GM12864 (cell line): ENCODE results near the gene CENPM.

ENCODE experiments used
- DNase-seq: peaks from one replicate; pipeline ENCODE4 v3.0.0-alpha.2; 2011; ENCODE audit warnings: low read depth
- H3K4me3 ChIP-seq: 2 replicates; pipeline ENCODE4 v1.5.1; 2011; ENCODE audit warnings: mild to moderate bottlenecking, low read depth, low read length, control low read depth
- TF ChIP-seq, protein P1 (sequence below): IDR thresholded peaks from 2 replicates; pipeline ENCODE4 v1.5.1; 2011; ENCODE audit warnings: low read depth, mild to moderate bottlenecking, moderate library complexity, low read length, control low read depth, inconsistent platforms; ENCODE audit errors: missing control alignments

CENPM gene

DNA sequence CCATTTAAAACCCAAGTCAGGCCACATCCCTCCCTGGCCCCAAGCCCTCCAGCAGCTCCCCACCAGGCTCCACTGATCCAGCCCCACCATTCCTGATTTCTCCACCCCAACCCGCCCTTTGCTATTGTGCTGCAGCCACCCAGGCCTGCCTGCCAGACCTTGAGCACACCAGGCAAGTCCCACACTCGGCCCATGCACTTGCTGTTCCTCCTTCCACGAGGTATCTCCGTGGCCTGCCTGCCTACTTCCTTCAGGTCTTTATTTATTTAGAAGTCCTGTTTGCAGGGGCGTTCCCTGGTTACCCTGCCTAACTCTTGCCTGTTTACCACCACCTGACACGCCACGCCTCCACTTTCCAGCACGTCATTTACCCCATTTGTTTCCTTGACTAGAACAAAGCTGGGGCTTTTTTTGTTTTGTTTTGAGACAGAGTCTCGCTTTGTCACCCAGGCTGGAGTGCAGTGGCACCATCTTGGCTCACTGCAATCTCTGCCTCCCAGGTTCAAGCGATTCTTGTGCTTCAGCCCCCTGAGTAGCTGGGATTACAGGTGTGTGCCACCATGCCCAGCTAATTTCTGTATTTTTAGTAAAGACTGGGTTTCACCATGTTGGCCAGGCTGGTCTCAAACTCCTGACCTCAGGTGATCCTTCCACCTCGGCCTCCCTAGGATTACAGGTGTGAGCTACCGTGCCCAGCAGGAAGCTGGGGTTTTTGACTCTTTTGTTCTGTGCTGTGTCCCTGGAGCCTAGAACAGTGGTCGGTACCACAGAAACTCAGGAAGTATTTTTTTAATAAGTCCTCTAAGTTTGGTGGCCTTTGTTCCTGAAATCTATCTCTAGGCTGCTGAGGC lies 6.7 kb downstream of the CENPM start:
- H3K4me3 ChIP-seq: no peak overlapping the region; the same call in none of the 2 replicates
- peak; percentile 99 for DNase-seq
- TF ChIP-seq, protein P1, sequence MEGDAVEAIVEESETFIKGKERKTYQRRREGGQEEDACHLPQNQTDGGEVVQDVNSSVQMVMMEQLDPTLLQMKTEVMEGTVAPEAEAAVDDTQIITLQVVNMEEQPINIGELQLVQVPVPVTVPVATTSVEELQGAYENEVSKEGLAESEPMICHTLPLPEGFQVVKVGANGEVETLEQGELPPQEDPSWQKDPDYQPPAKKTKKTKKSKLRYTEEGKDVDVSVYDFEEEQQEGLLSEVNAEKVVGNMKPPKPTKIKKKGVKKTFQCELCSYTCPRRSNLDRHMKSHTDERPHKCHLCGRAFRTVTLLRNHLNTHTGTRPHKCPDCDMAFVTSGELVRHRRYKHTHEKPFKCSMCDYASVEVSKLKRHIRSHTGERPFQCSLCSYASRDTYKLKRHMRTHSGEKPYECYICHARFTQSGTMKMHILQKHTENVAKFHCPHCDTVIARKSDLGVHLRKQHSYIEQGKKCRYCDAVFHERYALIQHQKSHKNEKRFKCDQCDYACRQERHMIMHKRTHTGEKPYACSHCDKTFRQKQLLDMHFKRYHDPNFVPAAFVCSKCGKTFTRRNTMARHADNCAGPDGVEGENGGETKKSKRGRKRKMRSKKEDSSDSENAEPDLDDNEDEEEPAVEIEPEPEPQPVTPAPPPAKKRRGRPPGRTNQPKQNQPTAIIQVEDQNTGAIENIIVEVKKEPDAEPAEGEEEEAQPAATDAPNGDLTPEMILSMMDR: no peak

GRCh38 chr22:41936894-41937169 lies 10.1 kb downstream of the CENPM start:
- DNase-seq: no peak
- TF ChIP-seq, protein P1: no peak
- H3K4me3 ChIP-seq: no peak overlapping the region

GRCh38 chr22:41935509-41935908 lies 11.4 kb downstream of the CENPM start:
- TF ChIP-seq, protein P1: no peak
- DNase-seq: no peak
- no peak overlapping the region for H3K4me3 ChIP-seq

GRCh38 chr22:41935015-41935351 lies 12.0 kb downstream of the CENPM start:
- no peak for DNase-seq
- no peak overlapping the region for H3K4me3 ChIP-seq
- TF ChIP-seq, protein P1: no peak

DNA sequence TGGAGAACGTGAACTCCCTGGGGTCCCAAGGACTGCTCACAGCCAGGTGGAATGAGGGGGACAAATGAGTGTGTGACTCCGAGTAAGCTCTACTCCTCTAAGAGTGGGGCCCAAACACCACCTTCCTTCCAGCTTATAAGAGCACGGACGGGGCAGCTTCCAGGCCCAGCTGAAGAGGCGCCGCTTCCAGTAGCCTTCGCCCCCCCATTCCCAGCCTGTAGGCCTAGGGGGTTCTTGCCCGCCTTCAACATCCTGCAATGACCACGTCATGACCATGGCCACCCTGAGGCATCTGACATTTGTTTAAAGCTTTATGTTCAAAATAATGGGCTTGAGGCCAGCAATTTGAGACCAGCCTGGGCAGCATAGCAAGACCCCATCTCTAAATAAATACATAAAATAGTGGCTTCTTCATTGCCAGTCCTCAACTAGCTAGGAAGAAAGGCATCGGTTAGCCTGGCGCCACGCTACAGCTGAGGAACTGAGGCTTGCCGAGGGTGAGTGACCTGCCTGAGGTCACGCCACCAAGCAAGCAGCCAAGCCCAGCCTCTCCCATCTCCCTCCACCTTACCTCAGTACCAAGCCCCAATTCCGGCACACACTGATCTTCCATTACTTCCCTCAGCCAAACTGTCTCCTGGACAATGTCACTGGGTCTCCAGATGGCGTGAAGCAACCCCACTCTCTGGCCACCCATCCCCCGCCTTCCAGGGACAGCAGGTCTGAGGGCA lies 12.5 kb downstream of the CENPM start:
- no peak for DNase-seq
- TF ChIP-seq, protein P1: no peak
- no peak overlapping the region for H3K4me3 ChIP-seq

DNA sequence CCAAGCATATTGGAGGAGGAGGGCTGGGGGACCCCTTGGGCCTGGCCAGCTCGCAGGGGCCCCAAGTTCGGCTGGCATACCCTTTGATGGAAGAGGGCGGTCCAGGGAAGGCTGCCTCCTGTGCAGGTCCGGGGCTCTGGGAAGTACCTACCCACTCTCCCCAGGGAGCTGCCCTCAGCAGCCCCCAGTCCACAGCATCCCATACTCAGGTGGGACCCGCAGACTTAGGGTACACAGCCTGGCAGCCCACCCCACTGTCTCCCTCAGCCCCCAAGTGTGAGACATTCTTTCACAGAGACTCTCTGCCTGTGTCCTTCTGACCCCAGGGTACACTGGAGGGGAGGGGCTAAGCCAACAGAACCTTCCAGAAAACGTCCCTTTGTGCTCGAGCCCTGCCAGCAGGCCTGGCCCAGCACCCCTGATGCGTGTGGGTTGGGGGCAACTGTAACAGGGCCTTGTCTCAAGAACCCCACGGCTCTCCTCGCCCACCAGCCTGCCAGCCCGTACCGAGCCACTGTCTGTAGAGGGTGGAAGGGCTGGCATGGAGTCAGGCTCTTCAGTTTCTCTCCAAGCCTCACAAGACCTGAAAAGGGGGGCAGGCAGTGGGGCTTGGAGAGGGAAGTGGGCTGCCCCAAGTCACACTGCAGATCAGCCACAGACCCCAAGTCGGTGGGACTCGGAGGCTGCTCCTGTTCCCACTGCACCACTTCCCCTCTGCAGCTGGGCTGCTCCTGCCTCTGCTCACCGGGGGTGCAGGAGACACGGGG lies 13.4 kb downstream of the CENPM start:
- TF ChIP-seq, protein P1: no peak
- DNase-seq: no peak
- no peak overlapping the region for H3K4me3 ChIP-seq
